WTC11 (cell line): ENCODE measurements around the gene MYH10. TPM values are rescaled to one million over a fixed set of nuclear protein-coding genes. Genes with fewer than 3 reads are reported as not detected.

Experiments used
- ATAC-seq: fragments of 200-7000 bp; cut with Tn5 transposase; 2 replicates; pipeline ENCODE4 v1.10.0; 2021; ENCODE audit warnings: mild to moderate bottlenecking, moderate library complexity
- CTCF ChIA-PET: fragments of 300-600 bp; sonication (Branson Sonifier 250); formaldehyde crosslinking; loops from one replicate; lab custom pipeline; 2021; ENCODE audit warnings: antibody characterized with exemption; lab: Charles Lee
- POLR2A ChIA-PET: fragments of 350-600 bp; sonication (Branson Sonifier 250); formaldehyde crosslinking; loops from one replicate; lab custom pipeline; 2021; ENCODE audit warnings: antibody characterized with exemption; lab: Charles Lee
- DNase-seq: peaks from one replicate; pipeline ENCODE4 v3.0.0; 2021; ENCODE audit warnings: low spot score
- H3K27ac Mint-ChIP-seq: 2 replicates; pipeline ENCODE4 v1.8.0; 2021; ENCODE audit warnings: mixed read lengths
- H3K27me3 Mint-ChIP-seq: 2 replicates; pipeline ENCODE4 v1.8.0; 2021; ENCODE audit warnings: low read depth, mild to moderate bottlenecking, moderate library complexity, mixed read lengths
- H3K36me3 Mint-ChIP-seq: 2 replicates; pipeline ENCODE4 v1.8.0; 2021; ENCODE audit warnings: mixed read lengths
- H3K4me1 Mint-ChIP-seq: 2 replicates; pipeline ENCODE4 v1.8.0; 2022; ENCODE audit warnings: mixed read lengths
- H3K4me3 Mint-ChIP-seq: 2 replicates; pipeline ENCODE4 v1.8.0; 2021; ENCODE audit warnings: mild to moderate bottlenecking, moderate library complexity, mixed read lengths
- H3K9me3 Mint-ChIP-seq: 2 replicates; pipeline ENCODE4 v1.8.0; 2021; ENCODE audit warnings: mixed read lengths
- CDX4 ChIP-seq: fragments of 250-450 bp; sonication (Bioruptor Pico); IDR thresholded peaks from 2 replicates; pipeline ENCODE4 v1.9.0; 2021; ENCODE audit warnings: moderate library complexity, mild to moderate bottlenecking, inconsistent platforms, borderline replicate concordance
- FOXP4 ChIP-seq: sonication (generic); formaldehyde crosslinking; IDR thresholded peaks from 2 replicates; pipeline ENCODE4 v1.8.0; 2022; ENCODE audit warnings: mild to moderate bottlenecking, missing genetic modification reagents
- GABPB1 ChIP-seq: sonication (generic); formaldehyde crosslinking; IDR thresholded peaks from 2 replicates; pipeline ENCODE4 v1.8.1; 2023; ENCODE audit warnings: mild to moderate bottlenecking, missing genetic modification reagents
- GRHL2 ChIP-seq: fragments of 250-450 bp; sonication (Bioruptor Pico); IDR thresholded peaks from 2 replicates; pipeline ENCODE4 v1.8.0; 2022; ENCODE audit warnings: mild to moderate bottlenecking, moderate library complexity; ENCODE audit not compliant: insufficient replicate concordance, severe bottlenecking
- IRF1 ChIP-seq: sonication (generic); formaldehyde crosslinking; IDR thresholded peaks from 2 replicates; pipeline ENCODE4 v1.8.0; 2023; ENCODE audit warnings: missing genetic modification reagents
- MXD4 ChIP-seq: fragments of 250-450 bp; sonication (Bioruptor Pico); IDR thresholded peaks from 2 replicates; pipeline ENCODE4 v1.8.0; 2021; ENCODE audit warnings: mild to moderate bottlenecking, moderate library complexity, borderline replicate concordance
- PREB ChIP-seq: sonication (generic); formaldehyde crosslinking; IDR thresholded peaks from 2 replicates; pipeline ENCODE4 v1.8.1; 2022; ENCODE audit warnings: mild to moderate bottlenecking, missing genetic modification reagents, moderate library complexity, borderline replicate concordance
- PRRX2 ChIP-seq: fragments of 250-450 bp; sonication (Bioruptor Pico); IDR thresholded peaks from 2 replicates; pipeline ENCODE4 v1.8.0; 2021; ENCODE audit warnings: mild to moderate bottlenecking
- SP1 ChIP-seq: sonication (generic); formaldehyde crosslinking; conservative IDR thresholded peaks from 2 replicates; pipeline ENCODE4 v1.8.1; 2022; ENCODE audit warnings: missing genetic modification reagents
- TEAD1 ChIP-seq: sonication (generic); formaldehyde crosslinking; IDR thresholded peaks from 2 replicates; pipeline ENCODE4 v1.8.0; 2022; ENCODE audit warnings: mild to moderate bottlenecking, missing genetic modification reagents
- TP53 ChIP-seq: sonication (generic); formaldehyde crosslinking; IDR thresholded peaks from 2 replicates; pipeline ENCODE4 v1.8.1; 2023; ENCODE audit warnings: mild to moderate bottlenecking, missing genetic modification reagents
- ZNF121 ChIP-seq: sonication (generic); formaldehyde crosslinking; IDR thresholded peaks from 2 replicates; pipeline ENCODE4 v1.8.0; 2023; ENCODE audit warnings: missing genetic modification reagents
- ZNF232 ChIP-seq: sonication (generic); formaldehyde crosslinking; IDR thresholded peaks from 2 replicates; pipeline ENCODE4 v1.8.0; 2022; ENCODE audit warnings: mild to moderate bottlenecking, missing genetic modification reagents
- ZNF416 ChIP-seq: fragments of 250-450 bp; sonication (Bioruptor Pico); IDR thresholded peaks from 2 replicates; pipeline ENCODE4 v1.9.0; 2021; ENCODE audit warnings: mild to moderate bottlenecking, inconsistent platforms
- ZNF512 ChIP-seq: sonication (generic); formaldehyde crosslinking; IDR thresholded peaks from 2 replicates; pipeline ENCODE4 v1.8.1; 2022; ENCODE audit warnings: missing genetic modification reagents, borderline replicate concordance
- total RNA-seq: library from RNA; stranded (reverse); gene quantifications from 3 replicates; pipeline ENCODE4 v1.2.3, GENCODE V29; 2021
- TF ChIP-seq, protein P1 (sequence below): sonication (generic); formaldehyde crosslinking; IDR thresholded peaks from 2 replicates; pipeline ENCODE4 v1.8.1; 2022; ENCODE audit warnings: low read depth, missing genetic modification reagents, borderline replicate concordance
- TF ChIP-seq, protein P2 (sequence below): sonication (generic); formaldehyde crosslinking; IDR thresholded peaks from 2 replicates; pipeline ENCODE4 v1.8.1; 2023; ENCODE audit warnings: mild to moderate bottlenecking, missing genetic modification reagents, borderline replicate concordance
- TF ChIP-seq, protein P3 (sequence below): sonication (generic); formaldehyde crosslinking; IDR thresholded peaks from 2 replicates; pipeline ENCODE4 v1.8.1; 2022; ENCODE audit warnings: low read depth, mild to moderate bottlenecking, moderate library complexity, missing genetic modification reagents, borderline replicate concordance

Gene MYH10
- total RNA-seq, 1 experiment from 2014 or later: 231 TPM

GRCh38 chr17:8458128-8458527 lies 172.4 kb downstream of the MYH10 start (continued):
- TF ChIP-seq, protein P1, sequence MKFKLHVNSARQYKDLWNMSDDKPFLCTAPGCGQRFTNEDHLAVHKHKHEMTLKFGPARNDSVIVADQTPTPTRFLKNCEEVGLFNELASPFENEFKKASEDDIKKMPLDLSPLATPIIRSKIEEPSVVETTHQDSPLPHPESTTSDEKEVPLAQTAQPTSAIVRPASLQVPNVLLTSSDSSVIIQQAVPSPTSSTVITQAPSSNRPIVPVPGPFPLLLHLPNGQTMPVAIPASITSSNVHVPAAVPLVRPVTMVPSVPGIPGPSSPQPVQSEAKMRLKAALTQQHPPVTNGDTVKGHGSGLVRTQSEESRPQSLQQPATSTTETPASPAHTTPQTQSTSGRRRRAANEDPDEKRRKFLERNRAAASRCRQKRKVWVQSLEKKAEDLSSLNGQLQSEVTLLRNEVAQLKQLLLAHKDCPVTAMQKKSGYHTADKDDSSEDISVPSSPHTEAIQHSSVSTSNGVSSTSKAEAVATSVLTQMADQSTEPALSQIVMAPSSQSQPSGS (CRISPR knock-in tag): no peak
- no peak for TF ChIP-seq TEAD1 (CRISPR knock-in tag)

GRCh38 chr17:8455665-8456209 lies 174.8 kb downstream of the MYH10 start:
- ChIA-PET POLR2A (no interaction called here), CTCF (interaction anchor here (1.3 kb wide), 1 partner anchor 46 kb away, joined by 3 read pairs; no protein-coding TSS in a partner anchor)
- Mint-ChIP-seq H3K27me3 (no peaks in the 10 kb centered on the region), H3K27ac (no peak overlapping the region), H3K4me1 (no peaks in the 10 kb centered on the region), H3K36me3 (peaks cover 55% of the 10 kb centered on the region), H3K4me3 (no peak overlapping the region), H3K9me3 (no peaks in the 10 kb centered on the region)
- ATAC-seq: no peak
- no peak for DNase-seq
- TF ChIP-seq ZNF512 (CRISPR knock-in tag) (no peak), PREB (CRISPR knock-in tag) (no peak), ZNF121 (no peak), FOXP4 (CRISPR knock-in tag) (no peak), IRF1 (CRISPR knock-in tag) (no peak), TP53 (CRISPR knock-in tag) (no peak), GABPB1 (no peak), CDX4 (CRISPR knock-in tag) (no peak), GRHL2 (CRISPR knock-in tag) (no peak), MXD4 (CRISPR knock-in tag) (no peak), ZNF416 (CRISPR knock-in tag) (no peak), PRRX2 (CRISPR knock-in tag) (no peak), ZNF232 (CRISPR knock-in tag) (no peak), SP1 (CRISPR knock-in tag) (no peak)
- TF ChIP-seq, protein P2, sequence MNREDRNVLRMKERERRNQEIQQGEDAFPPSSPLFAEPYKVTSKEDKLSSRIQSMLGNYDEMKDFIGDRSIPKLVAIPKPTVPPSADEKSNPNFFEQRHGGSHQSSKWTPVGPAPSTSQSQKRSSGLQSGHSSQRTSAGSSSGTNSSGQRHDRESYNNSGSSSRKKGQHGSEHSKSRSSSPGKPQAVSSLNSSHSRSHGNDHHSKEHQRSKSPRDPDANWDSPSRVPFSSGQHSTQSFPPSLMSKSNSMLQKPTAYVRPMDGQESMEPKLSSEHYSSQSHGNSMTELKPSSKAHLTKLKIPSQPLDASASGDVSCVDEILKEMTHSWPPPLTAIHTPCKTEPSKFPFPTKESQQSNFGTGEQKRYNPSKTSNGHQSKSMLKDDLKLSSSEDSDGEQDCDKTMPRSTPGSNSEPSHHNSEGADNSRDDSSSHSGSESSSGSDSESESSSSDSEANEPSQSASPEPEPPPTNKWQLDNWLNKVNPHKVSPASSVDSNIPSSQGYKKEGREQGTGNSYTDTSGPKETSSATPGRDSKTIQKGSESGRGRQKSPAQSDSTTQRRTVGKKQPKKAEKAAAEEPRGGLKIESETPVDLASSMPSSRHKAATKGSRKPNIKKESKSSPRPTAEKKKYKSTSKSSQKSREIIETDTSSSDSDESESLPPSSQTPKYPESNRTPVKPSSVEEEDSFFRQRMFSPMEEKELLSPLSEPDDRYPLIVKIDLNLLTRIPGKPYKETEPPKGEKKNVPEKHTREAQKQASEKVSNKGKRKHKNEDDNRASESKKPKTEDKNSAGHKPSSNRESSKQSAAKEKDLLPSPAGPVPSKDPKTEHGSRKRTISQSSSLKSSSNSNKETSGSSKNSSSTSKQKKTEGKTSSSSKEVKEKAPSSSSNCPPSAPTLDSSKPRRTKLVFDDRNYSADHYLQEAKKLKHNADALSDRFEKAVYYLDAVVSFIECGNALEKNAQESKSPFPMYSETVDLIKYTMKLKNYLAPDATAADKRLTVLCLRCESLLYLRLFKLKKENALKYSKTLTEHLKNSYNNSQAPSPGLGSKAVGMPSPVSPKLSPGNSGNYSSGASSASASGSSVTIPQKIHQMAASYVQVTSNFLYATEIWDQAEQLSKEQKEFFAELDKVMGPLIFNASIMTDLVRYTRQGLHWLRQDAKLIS (CRISPR knock-in tag): no peak
- TF ChIP-seq, protein P3, sequence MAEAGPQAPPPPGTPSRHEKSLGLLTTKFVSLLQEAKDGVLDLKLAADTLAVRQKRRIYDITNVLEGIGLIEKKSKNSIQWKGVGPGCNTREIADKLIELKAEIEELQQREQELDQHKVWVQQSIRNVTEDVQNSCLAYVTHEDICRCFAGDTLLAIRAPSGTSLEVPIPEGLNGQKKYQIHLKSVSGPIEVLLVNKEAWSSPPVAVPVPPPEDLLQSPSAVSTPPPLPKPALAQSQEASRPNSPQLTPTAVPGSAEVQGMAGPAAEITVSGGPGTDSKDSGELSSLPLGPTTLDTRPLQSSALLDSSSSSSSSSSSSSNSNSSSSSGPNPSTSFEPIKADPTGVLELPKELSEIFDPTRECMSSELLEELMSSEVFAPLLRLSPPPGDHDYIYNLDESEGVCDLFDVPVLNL (CRISPR knock-in tag): no peak
